ENCODE data around the gene INPP5B.

INPP5B gene

GRCh38 chr1:37875833-37876232 lies 71.0 kb downstream of the INPP5B start:
- TF ChIP-seq, protein P1, sequence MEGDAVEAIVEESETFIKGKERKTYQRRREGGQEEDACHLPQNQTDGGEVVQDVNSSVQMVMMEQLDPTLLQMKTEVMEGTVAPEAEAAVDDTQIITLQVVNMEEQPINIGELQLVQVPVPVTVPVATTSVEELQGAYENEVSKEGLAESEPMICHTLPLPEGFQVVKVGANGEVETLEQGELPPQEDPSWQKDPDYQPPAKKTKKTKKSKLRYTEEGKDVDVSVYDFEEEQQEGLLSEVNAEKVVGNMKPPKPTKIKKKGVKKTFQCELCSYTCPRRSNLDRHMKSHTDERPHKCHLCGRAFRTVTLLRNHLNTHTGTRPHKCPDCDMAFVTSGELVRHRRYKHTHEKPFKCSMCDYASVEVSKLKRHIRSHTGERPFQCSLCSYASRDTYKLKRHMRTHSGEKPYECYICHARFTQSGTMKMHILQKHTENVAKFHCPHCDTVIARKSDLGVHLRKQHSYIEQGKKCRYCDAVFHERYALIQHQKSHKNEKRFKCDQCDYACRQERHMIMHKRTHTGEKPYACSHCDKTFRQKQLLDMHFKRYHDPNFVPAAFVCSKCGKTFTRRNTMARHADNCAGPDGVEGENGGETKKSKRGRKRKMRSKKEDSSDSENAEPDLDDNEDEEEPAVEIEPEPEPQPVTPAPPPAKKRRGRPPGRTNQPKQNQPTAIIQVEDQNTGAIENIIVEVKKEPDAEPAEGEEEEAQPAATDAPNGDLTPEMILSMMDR (IDR thresholded peaks at IDR 0.05; ENCODE audit: low read depth, low read length, missing control alignments): peak; percentile 23
- no peak for DNase-seq (ENCODE audit: low read depth)
- in situ Hi-C loops (cut with HindIII; ENCODE audit: low sequenced_read_pairs): no loop called here
- H3K4me3 ChIP-seq (ENCODE audit: low read depth, low read length): no peak overlapping the region

DNA sequence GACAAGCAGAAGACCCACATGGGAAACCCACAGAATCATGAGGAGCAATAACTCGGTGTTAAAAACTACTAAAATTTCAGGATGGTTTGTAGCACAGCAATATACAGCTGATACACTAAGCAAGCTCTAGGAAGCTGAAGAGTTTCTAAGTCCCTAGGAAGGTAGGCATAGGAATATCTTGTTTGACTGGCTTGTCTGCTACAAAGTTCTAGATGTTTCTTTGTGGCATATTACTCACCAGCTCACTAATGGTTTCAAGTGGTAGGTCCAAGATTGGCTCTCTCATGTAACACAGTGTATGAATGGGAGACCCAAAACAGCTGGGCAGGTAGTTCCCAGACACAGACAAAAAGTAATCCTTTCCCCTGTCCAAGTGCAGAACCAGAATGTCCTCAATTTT lies 74.2 kb downstream of the INPP5B start:
- TF ChIP-seq, protein P1 (IDR thresholded peaks at IDR 0.05; ENCODE audit: low read depth, low read length, missing control alignments): no peak
- DNase-seq (ENCODE audit: low read depth): no peak
- H3K4me3 ChIP-seq (ENCODE audit: low read depth, low read length): no peak overlapping the region
- in situ Hi-C loops (cut with HindIII; ENCODE audit: low sequenced_read_pairs): no loop called here

DNA sequence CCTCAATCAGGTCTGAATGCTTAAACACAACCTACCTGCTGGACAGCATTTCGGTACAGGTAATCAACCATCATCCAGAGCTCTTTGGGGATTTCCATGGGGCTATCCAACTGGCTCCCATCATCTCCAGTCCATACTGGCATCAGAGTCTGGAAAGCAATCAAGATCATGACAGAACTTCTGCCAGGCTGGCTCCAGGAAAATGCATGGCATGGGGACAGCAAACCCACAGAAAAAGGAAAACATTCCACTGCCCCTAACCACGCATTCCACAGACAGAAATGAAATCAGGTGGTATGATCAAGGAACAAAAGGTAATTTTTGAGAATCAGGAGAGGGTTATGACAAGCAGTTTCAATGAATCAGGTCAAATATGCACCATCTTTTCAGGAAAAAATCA lies 78.4 kb downstream of the INPP5B start:
- in situ Hi-C loops (cut with HindIII; ENCODE audit: low sequenced_read_pairs): no loop called here
- TF ChIP-seq, protein P1 (IDR thresholded peaks at IDR 0.05; ENCODE audit: low read depth, low read length, missing control alignments): no peak
- no peak overlapping the region for H3K4me3 ChIP-seq (ENCODE audit: low read depth, low read length)
- no peak for DNase-seq (ENCODE audit: low read depth)

DNA sequence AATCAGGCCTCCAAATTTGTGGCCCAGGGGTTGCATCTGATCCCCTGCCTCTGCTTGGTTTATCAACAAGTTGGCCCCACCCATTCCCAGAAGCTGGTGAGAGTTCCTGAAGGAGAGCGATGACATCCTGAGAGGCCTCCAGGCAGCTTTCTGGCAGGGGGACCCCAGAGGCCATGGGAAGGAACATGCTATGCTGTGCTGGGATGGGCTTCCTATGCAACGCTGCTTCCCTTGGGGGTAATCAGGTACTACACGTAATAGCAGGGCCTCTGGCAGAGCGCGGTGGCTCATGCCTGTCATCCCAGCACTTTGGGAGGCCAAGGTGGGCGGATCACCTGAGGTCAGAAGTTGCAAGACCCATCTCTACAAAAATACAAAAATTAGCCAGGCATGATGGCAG lies 79.1 kb downstream of the INPP5B start:
- TF ChIP-seq, protein P1 (IDR thresholded peaks at IDR 0.05; ENCODE audit: low read depth, low read length, missing control alignments): no peak
- no peak for DNase-seq (ENCODE audit: low read depth)
- no peak overlapping the region for H3K4me3 ChIP-seq (ENCODE audit: low read depth, low read length)
- in situ Hi-C loops (cut with HindIII; ENCODE audit: low sequenced_read_pairs): no loop called here

DNA sequence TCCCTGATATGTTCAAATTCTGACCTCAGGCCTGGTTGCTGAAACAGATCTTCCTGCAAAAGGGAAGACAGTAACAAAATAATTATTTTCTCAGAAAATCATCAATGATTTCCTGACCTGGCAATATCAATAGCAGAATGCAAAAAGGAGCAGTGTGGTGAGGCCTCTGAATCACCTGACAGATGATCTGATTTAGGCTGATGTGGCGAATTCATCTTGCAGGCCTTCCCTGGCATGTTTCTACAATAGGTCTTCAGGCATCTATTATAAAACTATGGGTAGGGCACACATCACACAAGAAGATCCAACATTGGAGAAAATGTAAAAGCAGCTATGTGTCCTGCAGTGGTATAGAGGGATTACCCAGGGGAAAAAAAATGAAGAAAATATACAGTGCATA lies 80.4 kb downstream of the INPP5B start:
- TF ChIP-seq, protein P1 (IDR thresholded peaks at IDR 0.05; ENCODE audit: low read depth, low read length, missing control alignments): no peak
- in situ Hi-C loops (cut with HindIII; ENCODE audit: low sequenced_read_pairs): no loop called here
- H3K4me3 ChIP-seq (ENCODE audit: low read depth, low read length): no peak overlapping the region

GRCh38 chr1:37865348-37866120 lies 81.3 kb downstream of the INPP5B start:
- TF ChIP-seq, protein P1 (IDR thresholded peaks at IDR 0.05; ENCODE audit: low read depth, low read length, missing control alignments): no peak
- no peak overlapping the region for H3K4me3 ChIP-seq (ENCODE audit: low read depth, low read length)
- DNase-seq (ENCODE audit: low read depth): no peak
- in situ Hi-C loops (cut with HindIII; ENCODE audit: low sequenced_read_pairs): no loop called here

More for the DNA sequence above, 80.4 kb downstream of the INPP5B start:
- no peak for DNase-seq (ENCODE audit: low read depth)
